ENCODE data around the gene TRAF3.
"Not testable (repeated sequence)": the region's sequence is repeated elsewhere in the genome, so short reads cannot be mapped to it uniquely, and the experiment has no call there.

TRAF3 gene

GRCh38 chr14:102868956-102869547 lies 91.8 kb downstream of the TRAF3 start:
- DNase-seq = no peak

- DNase-seq = no peak
Observed at GRCh38 chr14:102870246-102870645, 93.0 kb downstream of the TRAF3 start.

GRCh38 chr14:102870994-102871831 lies 94.0 kb downstream of the TRAF3 start:
- DNase-seq = no peak

- DNase-seq = no peak
Observed at GRCh38 chr14:102872020-102872419, 94.8 kb downstream of the TRAF3 start.

GRCh38 chr14:102873131-102873530 lies 95.9 kb downstream of the TRAF3 start:
- DNase-seq = no peak

- DNase-seq = no peak
Observed at GRCh38 chr14:102873546-102874061, 96.4 kb downstream of the TRAF3 start.

- DNase-seq = no peak
Observed at GRCh38 chr14:102875652-102876051, 98.4 kb downstream of the TRAF3 start.

- not testable (repeated sequence) for DNase-seq
Observed at GRCh38 chr14:102877511-102877910, 100.3 kb downstream of the TRAF3 start.

GRCh38 chr14:102878174-102878969 lies 101.1 kb downstream of the TRAF3 start:
- no peak for DNase-seq

- no peak for DNase-seq
Observed at GRCh38 chr14:102878970-102879460, 101.8 kb downstream of the TRAF3 start.

- DNase-seq = no peak
Observed at GRCh38 chr14:102882226-102882906, 105.1 kb downstream of the TRAF3 start.

- DNase-seq = no peak
Observed at GRCh38 chr14:102883089-102883541, 105.9 kb downstream of the TRAF3 start.

- DNase-seq = no peak
Observed at GRCh38 chr14:102883554-102883953, 106.3 kb downstream of the TRAF3 start.

GRCh38 chr14:102885737-102886447 lies 108.6 kb downstream of the TRAF3 start:
- no peak for DNase-seq

GRCh38 chr14:102888748-102889147 lies 111.5 kb downstream of the TRAF3 start:
- no peak for DNase-seq

GRCh38 chr14:102889615-102890014 lies 112.4 kb downstream of the TRAF3 start:
- DNase-seq = no peak

GRCh38 chr14:102891111-102891510 lies 113.9 kb downstream of the TRAF3 start:
- no peak for DNase-seq

- no peak for DNase-seq
Observed at GRCh38 chr14:102891556-102891955, 114.3 kb downstream of the TRAF3 start.

- no peak for DNase-seq
Observed at GRCh38 chr14:102892651-102893050, 115.4 kb downstream of the TRAF3 start.

- no peak for DNase-seq
Observed at GRCh38 chr14:102893452-102893851, 116.2 kb downstream of the TRAF3 start.

GRCh38 chr14:102896735-102897134 lies 119.5 kb downstream of the TRAF3 start:
- not testable (repeated sequence) for DNase-seq

Measured in NCI-H1694 treated with DMSO at 0.1 percent for 48 hours (cell line).